HCT116 (cell line): ENCODE measurements around the gene SLC25A33. TPM values are rescaled to one million over a fixed set of nuclear protein-coding genes. Genes with fewer than 3 reads are reported as not detected.

Experiments used
- ATAC-seq: fragments of 200-7000 bp; cut with Tn5 transposase; 2 replicates; pipeline ENCODE4 v1.9.1; 2020; ENCODE audit warnings: mild to moderate bottlenecking, moderate library complexity
- BruUV-seq: library from RNA; stranded (reverse); fragments of 400-500 nt; replicated peaks from 2 replicates; lab custom pipeline; 2021; lab: Mats Ljungman, UMichigan
- CTCF ChIA-PET: fragments of 300-600 bp; sonication (Branson Sonifier 250); formaldehyde crosslinking; loops from one replicate; lab custom pipeline; 2021; ENCODE audit warnings: antibody characterized with exemption; lab: Charles Lee
- POLR2A ChIA-PET: fragments of 300-600, 350-600 bp; sonication (Branson Sonifier 250); formaldehyde crosslinking; loops from one replicate; lab custom pipeline; 2021; ENCODE audit warnings: antibody characterized with exemption; lab: Charles Lee
- RAD21 ChIA-PET, 2 experiments: fragments of 300-600 bp; sonication (Branson Sonifier 250); formaldehyde crosslinking; loops; one replicate each; lab custom pipeline; 2023; ENCODE audit warnings: low total read pairs in 2 of 2; ENCODE audit not compliant: uncharacterized antibody in 2 of 2, unreplicated experiment in 2 of 2, low non-redundant PET in 1 of 2; lab: Charles Lee
- DNase-seq: peaks from one replicate; pipeline ENCODE4 v3.0.0-alpha.2; 2010; ENCODE audit warnings: low read depth, low spot score
- H2AFZ ChIP-seq: fragments of 200-600 bp; shearing (Covaris generic), sonication (generic); 2 replicates; pipeline ENCODE4 v1.6.1; 2017; ENCODE audit warnings: low read depth, mixed run types, mixed read lengths, antibody characterized with exemption, low read length; ENCODE audit not compliant: poor library complexity, severe bottlenecking
- H3K27ac ChIP-seq: 2 replicates; pipeline ENCODE4 v1.5.1; 2012; ENCODE audit warnings: low read depth, low read length
- H3K27me3 ChIP-seq: fragments of 200-600 bp; sonication (generic); 2 replicates; pipeline ENCODE4 v1.6.1; 2016; ENCODE audit warnings: mixed run types, low read length, mixed read lengths; ENCODE audit not compliant: insufficient read depth
- H3K36me3 ChIP-seq, 2 experiments: fragments of 200-500 bp in 1 of 2; fragments of 200-600 bp in 1 of 2; sonication (Bioruptor generic) in 1 of 2; sonication (generic) in 1 of 2; 2 replicates each; pipeline versions ENCODE4 v1.5.1 to v1.6.1; 2014 to 2016; ENCODE audit warnings: low read length in 2 of 2, inconsistent platforms in 1 of 2, mixed read lengths in 1 of 2, mixed run types in 1 of 2; ENCODE audit not compliant: insufficient read depth in 2 of 2, control insufficient read depth in 1 of 2
- H3K4me1 ChIP-seq, 2 experiments: fragments of 200-600 bp in 1 of 2; sonication (generic) in 1 of 2; 2 replicates each; pipeline versions ENCODE4 v1.5.1 to v1.6.1; 2012 to 2017; ENCODE audit warnings: low read length in 2 of 2, inconsistent platforms in 1 of 2, mild to moderate bottlenecking in 1 of 2, mixed read lengths in 1 of 2, mixed run types in 1 of 2, moderate library complexity in 1 of 2; ENCODE audit not compliant: insufficient read depth in 2 of 2, control insufficient read depth in 1 of 2
- H3K4me2 ChIP-seq: fragments of 200-600 bp; sonication (generic); 2 replicates; pipeline ENCODE4 v1.6.1; 2017; ENCODE audit warnings: mixed run types, low read length, mixed read lengths
- H3K4me3 ChIP-seq, 2 experiments: fragments of 200-600 bp in 1 of 2; sonication (generic) in 1 of 2; replicated peaks in 1 of 2; 2 replicates each; pipeline ENCODE4 v1.5.1; 2011 to 2016; ENCODE audit warnings: low read length in 2 of 2, control low read depth in 1 of 2, low read depth in 1 of 2, mild to moderate bottlenecking in 1 of 2, mixed read lengths in 1 of 2, mixed run types in 1 of 2
- H3K79me2 ChIP-seq: fragments of 200-600 bp; sonication (generic); 2 replicates; pipeline ENCODE4 v1.6.1; 2017; ENCODE audit warnings: mild to moderate bottlenecking, mixed run types, low read length, moderate library complexity, mixed read lengths; ENCODE audit not compliant: insufficient read depth
- H3K9ac ChIP-seq: fragments of 200-600 bp; sonication (generic); 2 replicates; pipeline ENCODE4 v1.6.1; 2016; ENCODE audit warnings: low read length, mixed read lengths
- H3K9me2 ChIP-seq: fragments of 200-600 bp; sonication (generic), shearing (Covaris generic); 2 replicates; pipeline ENCODE4 v1.6.1; 2017; ENCODE audit warnings: mixed run types, mild to moderate bottlenecking, moderate library complexity; ENCODE audit not compliant: insufficient read depth
- H3K9me3 ChIP-seq, 2 experiments: fragments of 200-500 bp in 1 of 2; fragments of 200-600 bp in 1 of 2; sonication (Bioruptor generic) in 1 of 2; sonication (generic) in 1 of 2; 2 replicates each; pipeline ENCODE4 v1.6.1; 2014 to 2017; ENCODE audit warnings: low read length in 2 of 2, mixed read lengths in 2 of 2, inconsistent platforms in 1 of 2, low read depth in 1 of 2, mild to moderate bottlenecking in 1 of 2, mixed run types in 1 of 2, moderate library complexity in 1 of 2; ENCODE audit not compliant: control insufficient read depth in 1 of 2, insufficient read depth in 1 of 2
- H4K20me1 ChIP-seq: fragments of 200-600 bp; sonication (generic), shearing (Covaris generic); 2 replicates; pipeline ENCODE4 v1.6.1; 2017; ENCODE audit warnings: mixed run types, mild to moderate bottlenecking, moderate library complexity; ENCODE audit not compliant: insufficient read depth
- CBX3 ChIP-seq: IDR thresholded peaks from 2 replicates; pipeline ENCODE4 v1.6.1; 2012; ENCODE audit warnings: low read depth
- CTCF ChIP-seq, 3 experiments: fragments of 200-600 bp in 1 of 3; sonication (generic) in 1 of 3; IDR thresholded peaks in 2 of 3; conservative IDR thresholded peaks in 1 of 3; 2 replicates each; pipeline ENCODE4 v1.5.1; 2012 to 2017; ENCODE audit warnings: low read depth in 2 of 3, low read length in 2 of 3, antibody characterized with exemption in 1 of 3, borderline replicate concordance in 1 of 3, control low read depth in 1 of 3, mild to moderate bottlenecking in 1 of 3, mixed read lengths in 1 of 3, mixed run types in 1 of 3, moderate library complexity in 1 of 3; ENCODE audit not compliant: insufficient read depth in 1 of 3
- ELF1 ChIP-seq: IDR thresholded peaks from 2 replicates; pipeline ENCODE4 v1.6.1; 2012; ENCODE audit warnings: low read depth, borderline replicate concordance
- EZH2phosphoT487 ChIP-seq: fragments of 200-600 bp; IDR thresholded peaks from 2 replicates; pipeline ENCODE4 v1.6.1; 2018; ENCODE audit warnings: antibody characterized with exemption, borderline replicate concordance
- JUND ChIP-seq: IDR thresholded peaks from 2 replicates; pipeline ENCODE4 v1.6.1; 2012
- MAX ChIP-seq: IDR thresholded peaks from 2 replicates; pipeline ENCODE4 v1.6.1; 2012
- POLR2A ChIP-seq: IDR thresholded peaks from 2 replicates; pipeline ENCODE4 v1.7.0; 2011; ENCODE audit warnings: borderline replicate concordance; ENCODE audit not compliant: insufficient read depth, insufficient read length; ENCODE audit errors: extremely low read depth
- RAD21 ChIP-seq: IDR thresholded peaks from 2 replicates; pipeline ENCODE4 v1.6.1; 2012; ENCODE audit warnings: low read depth, mild to moderate bottlenecking
- REST ChIP-seq: IDR thresholded peaks from 2 replicates; pipeline ENCODE4 v1.6.1; 2012; ENCODE audit warnings: low read depth
- SIN3A ChIP-seq: IDR thresholded peaks from 2 replicates; pipeline ENCODE4 v1.6.1; 2012; ENCODE audit warnings: low read depth
- SP1 ChIP-seq: IDR thresholded peaks from 2 replicates; pipeline ENCODE4 v1.6.1; 2012; ENCODE audit warnings: low read depth
- ZFX ChIP-seq: fragments of 450-650 bp; IDR thresholded peaks from 2 replicates; pipeline ENCODE4 v1.6.1; 2017
- intact Hi-C: fragments of 100-400 bp; cut with micrococcal nuclease; formaldehyde crosslinking; loops from 2 replicates; pipeline ENCODE4 v1.10.0; 2022
- total RNA-seq: library from RNA; stranded (reverse); gene quantifications from one replicate; pipeline ENCODE4 v1.2.1, GENCODE V29; 2021; ENCODE audit not compliant: unreplicated experiment

The SLC25A33 gene
- total RNA-seq, 1 experiment from 2014 or later: 9.8 TPM

- intact Hi-C loops: loop anchor here (1.0 to 5.0 kb wide), 2 partner anchors 78 to 306 kb away; no protein-coding TSS in a partner anchor
- no peak overlapping the region for H3K4me2 ChIP-seq
- H3K9me3 ChIP-seq: no peaks in the 10 kb centered on the region
- no peak for ATAC-seq
- ChIA-PET RAD21 (interaction anchor here in 1 of 2 experiments (0.7 kb wide), 1 partner anchor 135 kb away, joined by 3 read pairs; no protein-coding TSS in a partner anchor), CTCF (interaction anchor here (0.7 to 1.6 kb wide), 7 partner anchors 11 to 285 kb away, joined by 3 to 10 read pairs (median 4); no protein-coding TSS in a partner anchor), POLR2A (no interaction called here)
- H3K4me3 ChIP-seq: no peak overlapping the region
- BruUV-seq: no TSS peak
- H3K36me3 ChIP-seq: peaks cover 5 to 20% of the 10 kb centered on the region in 2 experiments; a peak in 2 of 4 replicates
- TF ChIP-seq EZH2phosphoT487 (no peak), CTCF (IDR thresholded peaks at IDR 0.05 in 2 of 3, conservative IDR thresholded peaks at IDR 0.05 in 1 of 3; ENCODE audit: borderline replicate concordance in 1 of 3, insufficient read depth in 1 of 3, low read depth in 2 of 3, low read length in 2 of 3) (peak; percentile 20 to 57 (median 44); a peak in 4 of 6 replicates), RAD21 (peak; percentile 68)
- no peak for DNase-seq
- no peaks in the 10 kb centered on the region for H4K20me1 ChIP-seq
- H3K4me1 ChIP-seq: no peaks in the 10 kb centered on the region
- no peak overlapping the region for H2AFZ ChIP-seq
- H3K27me3 ChIP-seq: no peaks in the 10 kb centered on the region
- no peak overlapping the region for H3K27ac ChIP-seq
- no peak overlapping the region for H3K9ac ChIP-seq
- peaks cover 6% of the 10 kb centered on the region; the same call in 1 of the 2 replicates for H3K79me2 ChIP-seq
- no peaks in the 10 kb centered on the region for H3K9me2 ChIP-seq
These were observed 34.5 kb downstream of the SLC25A33 start for GRCh38 chr1:9573723-9574122.

- ChIA-PET CTCF (no interaction called here), POLR2A (no interaction called here), RAD21 (no interaction called here)
- Histone ChIP-seq H3K4me1 (no peaks in the 10 kb centered on the region), H3K4me2 (no peak overlapping the region), H2AFZ (no peak overlapping the region), H3K36me3 (peaks cover 5 to 20% of the 10 kb centered on the region in 2 experiments; a peak in 2 of 4 replicates), H3K79me2 (peaks cover 6% of the 10 kb centered on the region; the same call in 1 of the 2 replicates), H4K20me1 (no peaks in the 10 kb centered on the region), H3K9me2 (no peaks in the 10 kb centered on the region), H3K27ac (no peak overlapping the region), H3K9ac (no peak overlapping the region), H3K9me3 (no peaks in the 10 kb centered on the region), H3K27me3 (no peaks in the 10 kb centered on the region), H3K4me3 (no peak overlapping the region)
- ATAC-seq (no peak), DNase-seq (no peak)
- BruUV-seq: no TSS peak
- TF ChIP-seq JUND (no peak), SIN3A (no peak), ZFX (no peak), POLR2A (no peak), SP1 (no peak), MAX (no peak), REST (no peak), CBX3 (no peak), ELF1 (no peak)
- intact Hi-C loops: no loop called here
These were observed 36.2 kb downstream of the SLC25A33 start for GRCh38 chr1:9575486-9575885.
